NCI-H82 (cell line): ENCODE data around the gene FDXACB1.
A peak's percentile ranks its signal among the peaks of the same experiment; 100 is the strongest.

Source experiments
- DNase-seq: peaks from one replicate; lab custom pipeline; 2025; lab: John Stamatoyannopoulos, UW

The FDXACB1 gene

DNA sequence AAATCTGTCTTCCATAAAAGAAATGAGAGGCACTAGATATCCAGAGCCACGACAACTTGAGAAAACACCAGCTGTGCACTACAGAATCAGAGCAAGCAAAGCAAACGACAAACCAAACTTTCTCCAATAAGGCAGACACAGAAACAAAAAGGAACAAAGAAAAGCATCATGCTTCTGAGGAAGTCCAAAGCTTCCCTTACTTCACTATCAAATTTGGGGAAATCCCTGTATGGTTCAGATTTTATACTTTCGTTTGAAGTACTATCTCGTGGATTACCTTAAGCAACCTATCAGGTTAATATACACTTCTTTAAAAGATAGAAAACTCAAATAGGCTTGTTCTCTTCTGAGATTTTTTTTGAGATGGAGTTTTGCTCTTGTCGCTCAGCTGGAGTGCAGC is 35.3 kb downstream of the FDXACB1 start:
- no peak for DNase-seq

DNA sequence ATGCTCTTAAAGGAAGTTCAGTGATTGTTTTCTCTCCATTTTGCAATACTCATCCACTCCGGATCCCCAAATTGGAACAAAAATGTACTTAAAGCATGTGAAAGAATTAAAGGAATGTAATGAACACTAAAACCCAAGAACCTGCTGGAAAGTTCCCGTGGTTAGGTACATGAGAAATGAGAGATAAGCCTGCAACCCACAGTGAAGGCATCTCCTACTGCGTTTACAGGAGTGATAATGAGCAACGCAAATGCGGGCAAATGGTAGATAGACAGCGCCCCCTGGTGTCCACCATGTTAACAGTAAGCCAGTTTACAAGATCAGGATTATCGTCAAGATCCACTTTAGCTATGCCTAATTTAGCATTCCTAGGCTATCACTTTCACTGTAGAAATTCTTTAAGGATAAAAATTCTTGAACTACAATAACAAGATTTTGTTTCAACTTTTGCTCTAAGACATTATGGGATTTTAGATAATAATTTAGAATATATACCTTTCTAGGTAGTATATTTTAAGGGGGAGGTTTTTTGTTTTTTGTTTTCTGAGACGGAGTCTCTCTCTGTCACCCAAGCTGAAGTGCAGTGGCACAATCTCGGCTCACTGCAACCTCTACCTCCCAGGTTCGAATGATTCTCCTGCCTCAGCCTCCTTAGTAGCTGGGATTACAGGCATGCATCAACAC is 37.5 kb downstream of the FDXACB1 start:
- peak; percentile 91 for DNase-seq

DNA sequence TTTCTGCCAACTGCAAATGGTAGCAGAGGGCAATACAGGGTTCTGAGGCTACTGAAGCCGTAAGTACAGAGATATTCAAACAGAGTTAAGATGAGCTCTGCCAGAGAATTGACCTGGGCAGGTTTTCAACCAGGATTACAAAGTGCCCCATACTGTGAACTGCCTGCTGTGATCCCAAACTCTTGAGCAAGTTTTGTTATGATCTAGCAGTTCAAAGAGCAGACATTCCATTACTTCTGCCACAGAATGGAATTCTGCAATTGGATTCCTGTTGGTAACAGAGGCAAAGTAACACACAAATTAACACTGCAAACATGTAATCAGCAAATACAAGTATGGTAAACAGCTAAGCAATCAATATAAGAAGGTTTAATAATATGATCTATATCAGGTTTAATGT is 38.8 kb downstream of the FDXACB1 start:
- DNase-seq = no peak

DNA sequence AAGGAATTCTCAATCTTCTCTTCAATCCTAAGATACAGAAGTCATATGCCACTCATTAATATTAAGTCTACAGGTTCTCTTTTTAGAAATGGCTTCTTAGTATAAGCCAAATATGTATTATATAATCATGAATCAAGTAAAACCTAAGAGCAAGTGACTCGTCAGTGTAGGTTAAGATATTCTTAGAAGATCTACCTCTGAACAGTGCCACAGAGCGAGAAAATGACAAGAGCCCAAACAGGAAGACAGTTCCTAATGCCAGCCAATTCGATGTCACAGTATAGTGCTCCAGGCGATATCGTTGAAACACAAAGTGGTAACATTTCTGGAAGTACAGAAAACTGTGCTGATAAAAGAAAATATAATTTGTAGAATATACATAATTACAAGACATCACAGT is 40.9 kb downstream of the FDXACB1 start:
- no peak for DNase-seq

DNA sequence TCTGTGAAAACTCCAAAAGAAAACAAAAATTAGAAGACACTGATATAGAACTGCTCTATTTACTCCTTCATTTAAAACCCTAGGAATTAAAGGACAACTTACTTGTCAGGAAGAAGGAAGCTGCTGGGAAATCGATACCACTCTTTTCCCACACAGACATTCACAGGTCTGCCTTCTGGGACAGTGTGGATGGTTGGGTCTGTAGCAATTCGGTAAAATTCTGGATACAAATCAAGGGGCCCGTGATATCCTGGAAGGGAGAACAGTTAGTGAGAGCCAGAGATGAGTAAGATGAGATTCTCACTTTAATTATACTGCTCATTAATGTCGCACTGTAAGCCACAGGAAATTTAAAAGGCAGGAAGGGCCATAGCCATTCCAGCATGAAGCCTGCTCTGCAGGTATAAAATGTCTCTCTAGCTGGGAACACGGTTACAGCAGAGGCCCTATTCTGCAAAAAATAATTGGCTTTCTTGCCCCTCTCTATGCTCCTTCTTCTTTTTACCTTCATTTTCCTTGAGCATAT is 41.5 kb downstream of the FDXACB1 start:
- no peak for DNase-seq

DNA sequence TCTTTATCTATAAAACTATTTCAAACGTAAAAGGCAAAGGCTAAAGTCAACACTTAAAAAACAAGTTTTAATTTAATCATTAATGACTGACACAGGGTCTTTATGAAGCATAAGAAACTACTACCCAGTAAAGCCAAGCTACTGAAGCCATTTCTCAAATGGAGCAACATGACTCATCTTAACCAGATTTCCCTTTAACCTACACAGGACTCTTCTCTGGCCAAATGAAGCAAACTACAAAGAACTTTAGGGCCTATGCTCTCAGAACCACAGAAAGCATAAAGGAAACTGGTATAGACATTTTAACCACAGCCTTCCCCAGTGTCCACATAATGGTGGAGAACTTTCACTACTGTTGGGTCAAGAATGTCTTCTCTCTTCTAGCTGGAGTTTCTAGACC is 42.2 kb downstream of the FDXACB1 start:
- no peak for DNase-seq

DNA sequence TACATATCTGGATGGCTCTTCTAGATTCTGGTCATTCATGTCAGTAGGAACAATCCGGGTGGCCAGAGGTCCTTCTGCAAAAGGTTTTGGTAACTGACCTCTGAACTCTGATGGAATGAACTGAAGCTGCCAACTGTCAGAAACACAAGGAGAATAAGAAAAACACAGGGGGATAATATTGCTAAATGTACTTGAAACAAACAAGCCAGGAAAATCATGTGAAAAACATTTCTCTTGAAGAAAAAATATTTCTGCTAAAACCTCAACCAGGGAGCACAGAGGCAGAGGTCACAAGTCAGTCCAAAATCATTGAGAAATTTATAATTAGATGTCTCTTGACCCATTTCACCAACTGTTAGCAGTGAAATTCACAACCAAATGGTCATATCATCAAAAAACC is 42.8 kb downstream of the FDXACB1 start:
- DNase-seq = no peak

DNA sequence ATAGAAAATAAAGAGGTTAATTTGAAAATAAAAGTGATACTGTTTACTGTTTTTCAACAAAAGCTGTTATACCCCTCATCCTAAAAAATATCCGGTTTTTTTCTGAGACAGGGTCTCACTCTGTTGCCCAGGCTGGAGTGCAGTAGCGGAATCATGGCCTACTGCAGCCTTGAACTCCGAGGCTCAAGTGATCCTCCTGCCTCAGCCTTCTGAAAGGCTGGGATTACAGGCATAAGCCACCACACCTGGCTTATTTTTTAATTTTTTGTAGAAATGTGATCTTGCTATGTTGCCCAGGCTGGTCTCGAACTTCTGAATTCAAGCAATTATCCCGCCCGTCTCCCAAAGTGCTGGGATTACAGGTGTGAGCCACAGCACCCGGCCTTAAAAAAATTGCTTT is 43.3 kb downstream of the FDXACB1 start:
- DNase-seq = no peak

DNA sequence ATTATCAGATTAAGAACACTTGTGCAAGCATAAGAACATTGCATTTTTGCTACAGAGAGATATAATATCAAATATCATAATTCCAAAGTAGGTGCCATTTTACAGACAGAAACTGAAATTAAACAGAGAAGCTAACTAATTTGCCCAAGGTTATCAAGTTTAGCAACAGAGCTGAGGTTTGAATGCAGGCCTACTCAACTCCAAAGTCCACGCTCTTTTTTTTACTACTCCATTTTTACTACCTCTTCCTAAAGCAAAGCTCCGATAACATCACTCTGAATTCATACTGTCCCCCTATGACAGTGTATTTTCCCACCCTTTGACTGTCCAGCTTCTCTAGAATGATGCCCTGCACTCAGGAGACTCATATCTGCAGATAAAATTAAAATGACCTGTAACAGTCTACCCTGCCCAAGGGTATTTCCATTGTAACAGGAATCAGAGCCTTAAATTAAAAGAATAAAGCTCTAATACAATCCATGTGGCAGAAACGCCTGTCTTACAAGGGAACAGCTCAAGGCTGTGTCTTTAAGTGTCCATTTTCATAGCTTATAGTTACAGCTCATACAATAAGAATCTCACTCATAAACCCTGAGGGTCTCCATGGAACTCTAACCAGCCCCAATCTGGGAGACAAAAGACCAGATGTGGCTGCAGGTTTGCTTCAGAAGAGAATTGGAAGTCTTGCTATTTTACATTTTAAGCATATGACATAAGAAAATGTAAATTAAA is 44.4 kb downstream of the FDXACB1 start:
- DNase-seq = no peak

DNA sequence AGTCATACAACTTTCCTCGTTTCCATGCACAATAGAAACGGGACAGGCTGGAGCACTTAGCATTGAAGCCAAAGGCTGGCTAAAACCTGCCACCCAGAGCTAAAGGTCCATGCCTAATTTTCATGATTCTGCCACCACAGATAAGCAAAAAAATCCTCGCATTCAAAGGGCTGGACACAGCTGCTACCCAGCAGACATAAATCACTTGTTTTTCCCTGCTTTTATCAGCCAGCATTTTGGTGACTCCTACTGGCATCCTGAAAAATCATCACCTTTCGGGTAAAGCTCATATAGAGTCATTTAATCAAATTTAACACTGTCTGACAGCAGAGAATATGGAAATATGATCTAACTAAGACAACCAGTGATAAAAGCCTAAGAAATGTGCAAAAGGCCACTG is 45.4 kb downstream of the FDXACB1 start:
- DNase-seq = peak; percentile 1

DNA sequence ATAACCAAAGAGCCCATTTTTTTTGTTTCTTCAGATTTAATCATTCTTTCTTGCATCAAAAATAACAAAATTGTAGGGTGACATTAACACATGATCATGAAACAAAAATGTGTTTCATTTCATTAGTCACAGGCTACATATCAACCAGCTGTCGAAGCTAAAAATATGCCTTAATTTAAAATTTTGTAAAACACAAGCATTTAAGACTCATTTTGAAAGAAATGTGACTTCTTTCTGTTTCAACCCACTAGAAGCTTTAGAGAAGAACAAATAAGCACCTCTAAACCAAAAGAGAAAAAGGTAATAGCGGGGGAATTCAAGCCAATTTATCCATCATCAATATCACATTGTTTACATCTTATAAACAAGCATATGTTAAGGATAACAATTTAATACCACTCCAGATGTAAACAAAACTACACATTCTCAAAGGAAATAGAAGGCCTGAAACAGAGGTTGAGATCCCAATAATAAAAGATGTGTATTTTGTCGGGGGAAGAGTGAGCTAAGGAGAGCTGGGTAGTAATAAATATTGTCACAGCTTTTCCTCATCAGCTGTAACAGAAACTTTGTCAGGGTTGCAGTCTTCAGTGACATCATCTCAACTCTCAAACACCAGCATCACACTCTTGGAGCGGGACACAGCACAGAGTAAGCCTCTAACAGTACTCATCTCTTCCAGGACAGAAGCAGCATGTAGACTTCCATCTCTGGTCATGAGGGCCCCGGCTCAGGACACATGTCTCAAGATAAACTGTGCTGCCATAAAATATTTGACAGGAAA is 49.6 kb downstream of the FDXACB1 start:
- DNase-seq = no peak

DNA sequence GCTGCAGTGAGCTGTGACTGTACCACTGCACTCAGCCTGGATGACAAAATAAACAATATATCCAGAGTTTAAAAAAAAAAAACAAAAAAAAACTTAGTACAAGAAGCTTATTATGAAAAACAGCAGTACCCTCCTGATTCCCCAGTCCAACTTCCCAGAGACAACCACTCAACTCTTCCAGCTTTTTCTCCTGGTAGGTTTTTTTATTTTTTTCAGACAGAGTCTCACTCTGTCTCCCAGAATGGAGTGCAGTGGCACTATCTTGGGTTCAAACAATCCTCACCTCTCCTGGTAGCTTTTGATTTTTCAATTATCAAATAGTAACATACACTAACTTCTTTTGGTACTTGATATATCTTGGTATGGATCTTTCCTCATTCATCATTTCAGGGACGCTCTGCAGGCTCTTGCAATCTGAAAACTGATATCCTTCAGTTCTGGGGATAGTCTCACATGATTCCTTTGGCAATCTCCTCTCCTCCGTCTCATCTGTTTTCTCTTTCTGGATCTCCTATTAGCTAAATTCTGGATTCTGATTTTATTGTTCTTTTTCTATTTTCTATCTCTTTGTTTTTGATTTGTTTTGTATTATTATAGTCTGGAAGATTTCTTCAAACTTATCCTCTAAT is 52.5 kb downstream of the FDXACB1 start:
- no peak for DNase-seq
